Measurements from ENCODE around the gene ERLIN1.

ERLIN1 gene

DNA sequence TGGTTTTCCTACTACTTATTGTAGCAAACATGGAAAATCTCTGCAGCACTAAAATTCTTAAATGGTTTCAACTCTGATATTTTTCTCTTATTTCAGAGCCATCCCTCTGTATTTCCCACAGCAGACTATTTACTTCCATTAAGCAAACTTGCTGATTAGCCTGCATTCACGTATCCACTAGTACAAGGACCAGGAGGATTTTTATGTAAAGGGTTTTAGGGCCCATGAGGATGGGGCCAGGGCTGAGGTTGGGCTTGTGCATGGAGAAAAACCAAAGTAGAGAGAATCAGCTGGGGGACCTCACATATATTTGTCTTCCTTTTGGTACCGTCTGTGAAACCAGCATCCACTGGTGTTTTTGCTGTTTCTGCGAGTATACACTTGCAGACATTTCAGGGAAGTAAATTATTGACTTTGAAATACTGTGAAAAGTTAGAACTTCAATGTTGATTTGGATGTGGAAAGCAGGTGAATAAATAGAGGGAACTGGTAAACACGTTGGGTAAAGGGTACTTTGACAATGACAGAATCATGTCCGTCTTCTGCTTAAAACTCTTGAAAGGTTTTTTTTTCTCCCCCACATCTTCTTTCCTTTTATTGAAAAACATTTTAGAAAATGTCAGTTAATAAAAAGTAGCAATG is 44.3 kb downstream of the ERLIN1 start:
- Histone ChIP-seq H3K79me1 (ENCODE audit: low read length) (no peaks in the 10 kb centered on the region), H3K18ac (ENCODE audit: low read length) (no peak overlapping the region), H2BK15ac (replicated peaks; ENCODE audit: low read depth) (no peak overlapping the region), H3K23ac (ENCODE audit: low read length) (no peak overlapping the region), H3K79me2 (ENCODE audit: control insufficient read depth, insufficient read depth, low read length) (no peaks in the 10 kb centered on the region), H2AK5ac (ENCODE audit: low read length) (no peak overlapping the region), H3K56ac (ENCODE audit: low read length) (no peak overlapping the region), H2BK120ac (ENCODE audit: low read depth, low read length) (no peak overlapping the region), H3K4me3 (ENCODE audit: low read length) (no peak overlapping the region), H3K27ac (ENCODE audit: low read depth, low read length) (no peak overlapping the region), H3K36me3 (ENCODE audit: control insufficient read depth, insufficient read depth, low read length) (no peaks in the 10 kb centered on the region), H4K8ac (ENCODE audit: low read depth, low read length) (no peak overlapping the region), H3K9ac (ENCODE audit: low read length) (no peak overlapping the region), H2BK5ac (ENCODE audit: low read length) (no peak overlapping the region), H3K4me2 (ENCODE audit: low read length) (no peak overlapping the region), H3K27me3 (ENCODE audit: insufficient read depth, low read length, poor library complexity) (no peaks in the 10 kb centered on the region), H3K4me1 (ENCODE audit: control insufficient read depth, low read depth, low read length) (no peaks in the 10 kb centered on the region), H3K4ac (ENCODE audit: low read depth, low read length) (no peak overlapping the region), H4K5ac (ENCODE audit: low read length) (no peak overlapping the region)
- no peak for DNase-seq
- no CpG with 5 or more reads among the region's 5 CpGs for WGBS (ENCODE audit: extremely low coverage, insufficient coverage, low lambda C conversion rate)

DNA sequence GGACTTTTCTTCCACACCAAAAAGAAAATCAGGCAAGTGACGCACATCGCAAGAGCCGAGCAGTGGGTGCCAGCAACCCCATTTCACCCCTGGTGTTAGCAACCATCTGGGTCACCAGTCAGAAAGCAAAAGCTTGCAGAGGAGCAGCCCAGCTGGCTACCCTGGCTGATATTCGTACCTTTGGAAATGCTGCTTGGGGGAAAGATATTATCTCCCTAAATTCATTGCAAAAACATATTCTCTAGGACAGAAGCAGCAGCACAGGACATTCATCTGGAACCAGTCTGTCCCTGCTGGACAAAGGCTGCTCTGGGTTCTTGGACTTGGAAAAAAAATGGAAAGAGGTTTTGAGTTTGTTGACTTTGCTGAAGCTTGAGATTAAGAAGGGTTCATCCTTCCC is 45.8 kb downstream of the ERLIN1 start:
- no peak overlapping the region for H4K5ac ChIP-seq (ENCODE audit: low read length)
- no peak overlapping the region for H2BK5ac ChIP-seq (ENCODE audit: low read length)
- no peaks in the 10 kb centered on the region for H3K79me2 ChIP-seq (ENCODE audit: control insufficient read depth, insufficient read depth, low read length)
- H3K18ac ChIP-seq (ENCODE audit: low read length), result no peak overlapping the region
- H3K4me2 ChIP-seq (ENCODE audit: low read length), result no peak overlapping the region
- no peaks in the 10 kb centered on the region for H3K79me1 ChIP-seq (ENCODE audit: low read length)
- H3K27me3 ChIP-seq (ENCODE audit: insufficient read depth, low read length, poor library complexity), result no peaks in the 10 kb centered on the region
- no peak overlapping the region for H4K8ac ChIP-seq (ENCODE audit: low read depth, low read length)
- no peak overlapping the region for H3K4ac ChIP-seq (ENCODE audit: low read depth, low read length)
- WGBS (ENCODE audit: extremely low coverage, insufficient coverage, low lambda C conversion rate), result no CpG with 5 or more reads among the region's 4 CpGs
- H3K4me1 ChIP-seq (ENCODE audit: control insufficient read depth, low read depth, low read length), result no peaks in the 10 kb centered on the region
- DNase-seq, result no peak
- no peak overlapping the region for H3K56ac ChIP-seq (ENCODE audit: low read length)
- no peak overlapping the region for H3K27ac ChIP-seq (ENCODE audit: low read depth, low read length)
- H3K23ac ChIP-seq (ENCODE audit: low read length), result no peak overlapping the region
- H2BK15ac ChIP-seq (replicated peaks; ENCODE audit: low read depth), result no peak overlapping the region
- H2AK5ac ChIP-seq (ENCODE audit: low read length), result no peak overlapping the region
- H3K36me3 ChIP-seq (ENCODE audit: control insufficient read depth, insufficient read depth, low read length), result no peaks in the 10 kb centered on the region
- no peak overlapping the region for H2BK120ac ChIP-seq (ENCODE audit: low read depth, low read length)
- no peak overlapping the region for H3K9ac ChIP-seq (ENCODE audit: low read length)
- no peak overlapping the region for H3K4me3 ChIP-seq (ENCODE audit: low read length)

DNA sequence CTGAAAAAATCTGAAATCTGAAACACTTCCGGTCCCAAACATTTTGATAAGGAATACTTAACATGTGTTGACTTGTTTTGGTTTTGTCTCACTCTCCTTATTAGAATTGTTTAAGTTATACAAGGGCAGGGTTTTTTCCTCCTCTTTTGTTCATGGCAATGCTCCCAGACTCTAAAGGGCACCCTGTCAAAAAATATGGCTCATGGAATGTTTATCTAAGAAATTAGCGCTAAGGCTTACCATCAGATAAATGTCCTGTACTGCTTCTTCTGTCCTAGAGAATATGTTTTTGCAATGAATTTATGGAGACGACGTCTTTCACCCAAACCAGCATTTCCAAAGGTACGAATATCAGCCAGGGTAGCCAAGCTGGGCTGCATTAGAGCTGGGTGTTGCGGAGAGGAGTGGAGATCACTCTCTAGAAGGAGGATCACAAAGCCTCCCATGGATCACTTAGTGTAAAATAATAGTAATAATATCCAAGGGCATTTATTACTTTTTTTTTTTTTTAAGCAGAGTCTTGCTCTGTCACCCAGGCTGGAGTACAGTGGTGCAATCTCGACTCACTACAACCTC is 46.8 kb downstream of the ERLIN1 start:
- Histone ChIP-seq H3K27ac (ENCODE audit: low read depth, low read length) (no peak overlapping the region), H4K8ac (ENCODE audit: low read depth, low read length) (no peak overlapping the region), H3K9ac (ENCODE audit: low read length) (no peak overlapping the region), H3K18ac (ENCODE audit: low read length) (no peak overlapping the region), H3K36me3 (ENCODE audit: control insufficient read depth, insufficient read depth, low read length) (no peaks in the 10 kb centered on the region), H2BK5ac (ENCODE audit: low read length) (no peak overlapping the region), H3K27me3 (ENCODE audit: insufficient read depth, low read length, poor library complexity) (no peaks in the 10 kb centered on the region), H2AK5ac (ENCODE audit: low read length) (no peak overlapping the region), H3K23ac (ENCODE audit: low read length) (no peak overlapping the region), H3K56ac (ENCODE audit: low read length) (no peak overlapping the region), H3K4me3 (ENCODE audit: low read length) (no peak overlapping the region), H3K79me2 (ENCODE audit: control insufficient read depth, insufficient read depth, low read length) (no peaks in the 10 kb centered on the region), H2BK120ac (ENCODE audit: low read depth, low read length) (no peak overlapping the region), H2BK15ac (replicated peaks; ENCODE audit: low read depth) (no peak overlapping the region), H3K4ac (ENCODE audit: low read depth, low read length) (no peak overlapping the region), H3K4me1 (ENCODE audit: control insufficient read depth, low read depth, low read length) (no peaks in the 10 kb centered on the region), H4K5ac (ENCODE audit: low read length) (no peak overlapping the region), H3K4me2 (ENCODE audit: low read length) (no peak overlapping the region), H3K79me1 (ENCODE audit: low read length) (no peaks in the 10 kb centered on the region)
- DNase-seq, result no peak
- WGBS (ENCODE audit: extremely low coverage, insufficient coverage, low lambda C conversion rate), result no CpG with 5 or more reads among the region's 7 CpGs

DNA sequence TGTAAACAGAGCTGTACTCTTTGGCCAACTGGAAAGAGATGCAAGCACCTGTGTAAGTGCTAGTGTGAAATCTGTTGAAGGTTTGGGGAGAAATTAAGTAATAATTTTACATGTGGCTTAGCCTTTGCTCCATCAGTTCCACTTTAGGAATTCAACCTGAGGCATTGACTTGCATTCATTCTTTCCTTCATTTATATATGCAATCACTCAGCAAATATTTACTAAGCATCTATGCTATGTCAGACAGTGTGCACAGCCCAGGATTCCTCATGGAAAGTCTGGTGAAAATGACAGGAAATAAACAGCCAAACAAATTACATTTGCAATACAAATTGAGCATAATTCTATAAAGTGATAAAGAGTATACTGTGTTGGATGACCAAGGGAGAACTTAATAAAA is 50.3 kb downstream of the ERLIN1 start:
- Histone ChIP-seq H3K56ac (ENCODE audit: low read length) (no peak overlapping the region), H4K8ac (ENCODE audit: low read depth, low read length) (no peak overlapping the region), H3K23ac (ENCODE audit: low read length) (no peak overlapping the region), H3K79me1 (ENCODE audit: low read length) (no peaks in the 10 kb centered on the region), H3K18ac (ENCODE audit: low read length) (no peak overlapping the region), H2BK15ac (replicated peaks; ENCODE audit: low read depth) (no peak overlapping the region), H3K4me1 (ENCODE audit: control insufficient read depth, low read depth, low read length) (no peaks in the 10 kb centered on the region), H3K36me3 (ENCODE audit: control insufficient read depth, insufficient read depth, low read length) (no peaks in the 10 kb centered on the region), H2BK120ac (ENCODE audit: low read depth, low read length) (no peak overlapping the region), H3K9ac (ENCODE audit: low read length) (no peak overlapping the region), H3K4me3 (ENCODE audit: low read length) (no peak overlapping the region), H3K4ac (ENCODE audit: low read depth, low read length) (no peak overlapping the region), H3K79me2 (ENCODE audit: control insufficient read depth, insufficient read depth, low read length) (no peaks in the 10 kb centered on the region), H3K27ac (ENCODE audit: low read depth, low read length) (no peak overlapping the region), H2AK5ac (ENCODE audit: low read length) (no peak overlapping the region), H2BK5ac (ENCODE audit: low read length) (no peak overlapping the region), H3K4me2 (ENCODE audit: low read length) (no peak overlapping the region), H4K5ac (ENCODE audit: low read length) (no peak overlapping the region), H3K27me3 (ENCODE audit: insufficient read depth, low read length, poor library complexity) (no peaks in the 10 kb centered on the region)
- no peak for DNase-seq

DNA sequence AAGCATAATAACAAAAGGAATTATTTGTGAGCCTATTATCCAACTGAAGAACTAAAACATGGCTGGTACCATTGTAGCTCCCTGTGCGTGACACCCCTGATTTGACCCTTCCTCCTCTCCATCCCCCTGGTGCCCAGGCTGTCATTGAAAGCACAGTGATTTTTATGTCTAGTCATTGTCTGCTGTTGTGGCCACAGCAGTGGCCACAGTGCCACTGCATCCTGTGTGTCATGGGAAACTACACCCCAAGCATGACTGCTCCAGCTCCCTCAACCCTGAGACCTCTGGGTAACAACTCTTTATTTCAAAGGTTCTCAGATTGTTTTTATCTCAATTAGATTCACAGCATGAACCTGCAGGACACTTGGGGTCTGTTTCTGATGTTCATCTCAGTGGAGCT is 52.0 kb downstream of the ERLIN1 start:
- no peaks in the 10 kb centered on the region for H3K79me1 ChIP-seq (ENCODE audit: low read length)
- no peak overlapping the region for H3K4me3 ChIP-seq (ENCODE audit: low read length)
- H3K27me3 ChIP-seq (ENCODE audit: insufficient read depth, low read length, poor library complexity), result no peaks in the 10 kb centered on the region
- no peak overlapping the region for H3K56ac ChIP-seq (ENCODE audit: low read length)
- no peak overlapping the region for H3K9ac ChIP-seq (ENCODE audit: low read length)
- no peak overlapping the region for H3K27ac ChIP-seq (ENCODE audit: low read depth, low read length)
- no peak overlapping the region for H4K8ac ChIP-seq (ENCODE audit: low read depth, low read length)
- H3K79me2 ChIP-seq (ENCODE audit: control insufficient read depth, insufficient read depth, low read length), result no peaks in the 10 kb centered on the region
- H2BK5ac ChIP-seq (ENCODE audit: low read length), result no peak overlapping the region
- no peak overlapping the region for H3K4me2 ChIP-seq (ENCODE audit: low read length)
- no peak overlapping the region for H2BK15ac ChIP-seq (replicated peaks; ENCODE audit: low read depth)
- H2AK5ac ChIP-seq (ENCODE audit: low read length), result no peak overlapping the region
- H3K4ac ChIP-seq (ENCODE audit: low read depth, low read length), result no peak overlapping the region
- H4K5ac ChIP-seq (ENCODE audit: low read length), result no peak overlapping the region
- H3K36me3 ChIP-seq (ENCODE audit: control insufficient read depth, insufficient read depth, low read length), result no peaks in the 10 kb centered on the region
- WGBS (ENCODE audit: extremely low coverage, insufficient coverage, low lambda C conversion rate), result no CpG with 5 or more reads among the region's 1 CpG
- no peak for DNase-seq
- no peak overlapping the region for H3K18ac ChIP-seq (ENCODE audit: low read length)
- H3K4me1 ChIP-seq (ENCODE audit: control insufficient read depth, low read depth, low read length), result no peaks in the 10 kb centered on the region
- no peak overlapping the region for H2BK120ac ChIP-seq (ENCODE audit: low read depth, low read length)
- H3K23ac ChIP-seq (ENCODE audit: low read length), result no peak overlapping the region

DNA sequence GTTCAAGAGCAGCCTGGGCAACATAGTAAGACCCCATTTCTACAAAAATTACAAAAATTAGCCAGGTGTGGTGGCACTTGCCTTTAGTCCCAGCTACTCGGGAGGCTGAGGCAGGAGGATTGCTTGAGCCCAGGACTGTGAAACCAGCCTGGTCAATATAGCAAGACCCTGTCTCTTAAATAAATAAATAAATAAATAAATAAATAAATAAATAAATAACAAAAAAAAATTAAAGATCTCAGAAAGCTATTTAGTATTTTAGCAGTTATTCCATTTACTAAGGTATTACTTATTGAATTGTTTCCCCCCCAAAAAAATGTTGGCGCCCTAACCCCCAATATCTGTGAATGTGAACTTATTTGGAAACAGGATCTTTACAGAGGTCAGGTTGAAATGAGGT is 53.4 kb downstream of the ERLIN1 start:
- Histone ChIP-seq H4K5ac (ENCODE audit: low read length) (no peak overlapping the region), H3K9ac (ENCODE audit: low read length) (no peak overlapping the region), H3K27me3 (ENCODE audit: insufficient read depth, low read length, poor library complexity) (no peaks in the 10 kb centered on the region), H3K4me3 (ENCODE audit: low read length) (no peak overlapping the region), H2AK5ac (ENCODE audit: low read length) (no peak overlapping the region), H3K4me1 (ENCODE audit: control insufficient read depth, low read depth, low read length) (no peaks in the 10 kb centered on the region), H3K18ac (ENCODE audit: low read length) (no peak overlapping the region), H3K56ac (ENCODE audit: low read length) (no peak overlapping the region), H3K36me3 (ENCODE audit: control insufficient read depth, insufficient read depth, low read length) (no peaks in the 10 kb centered on the region), H3K23ac (ENCODE audit: low read length) (no peak overlapping the region), H3K27ac (ENCODE audit: low read depth, low read length) (no peak overlapping the region), H3K79me1 (ENCODE audit: low read length) (no peaks in the 10 kb centered on the region), H3K79me2 (ENCODE audit: control insufficient read depth, insufficient read depth, low read length) (no peaks in the 10 kb centered on the region), H2BK5ac (ENCODE audit: low read length) (no peak overlapping the region), H4K8ac (ENCODE audit: low read depth, low read length) (no peak overlapping the region), H3K4ac (ENCODE audit: low read depth, low read length) (no peak overlapping the region), H2BK120ac (ENCODE audit: low read depth, low read length) (no peak overlapping the region), H2BK15ac (replicated peaks; ENCODE audit: low read depth) (no peak overlapping the region), H3K4me2 (ENCODE audit: low read length) (no peak overlapping the region)
- no CpG with 5 or more reads among the region's 2 CpGs for WGBS (ENCODE audit: extremely low coverage, insufficient coverage, low lambda C conversion rate)
- no peak for DNase-seq
